ENCODE measurements around the gene ECPAS. TPM values are rescaled to one million over a fixed set of nuclear protein-coding genes. Genes with fewer than 3 reads are reported as not detected.

ECPAS gene
- total RNA-seq, 1 experiment from 2014 or later: 71.1 TPM

- Histone ChIP-seq H3K36me3 (ENCODE audit: control insufficient read depth in 1 of 2, insufficient read depth in 2 of 2, low read length in 2 of 2) (peaks cover 19 to 63% of the 10 kb centered on the region in 2 experiments; a peak in 3 of 4 replicates), H3K4me3 (replicated peaks in 1 of 2; ENCODE audit: low read depth in 1 of 2, low read length in 2 of 2) (no peak overlapping the region)
These were observed 70.2 kb downstream of the ECPAS start for GRCh38 chr9:111413996-111414395.

More at GRCh38 chr9:111413996-111414395, 70.2 kb downstream of the ECPAS start:
- Histone ChIP-seq H3K9ac (ENCODE audit: low read length) (no peak overlapping the region), H3K9me3 (ENCODE audit: control insufficient read depth in 1 of 2, insufficient read depth in 1 of 2, low read depth in 1 of 2, low read length in 2 of 2) (no peaks in the 10 kb centered on the region), H3K4me1 (ENCODE audit: control insufficient read depth in 1 of 2, insufficient read depth in 2 of 2, low read length in 2 of 2) (no peaks in the 10 kb centered on the region), H3K79me2 (ENCODE audit: insufficient read depth, low read length) (no peaks in the 10 kb centered on the region; the same call in 1 of the 2 replicates), H4K20me1 (ENCODE audit: insufficient read depth) (no peaks in the 10 kb centered on the region; the same call in 1 of the 2 replicates), H2AFZ (ENCODE audit: low read depth, low read length, poor library complexity, severe bottlenecking) (no peak overlapping the region), H3K4me2 (ENCODE audit: low read length) (no peak overlapping the region), H3K27me3 (ENCODE audit: insufficient read depth, low read length) (no peaks in the 10 kb centered on the region), H3K27ac (ENCODE audit: low read depth, low read length) (no peak overlapping the region), H3K9me2 (ENCODE audit: insufficient read depth) (no peaks in the 10 kb centered on the region)
- RAD21 ChIA-PET (ENCODE audit: low non-redundant PET in 1 of 2, low total read pairs in 2 of 2, uncharacterized antibody in 2 of 2, unreplicated experiment in 2 of 2): no interaction called here
- POLR2A ChIA-PET: no interaction called here
- intact Hi-C loops (cut with micrococcal nuclease): no loop called here
- no peak for TF ChIP-seq CTCF (IDR thresholded peaks at IDR 0.05 in 2 of 3, conservative IDR thresholded peaks at IDR 0.05 in 1 of 3; ENCODE audit: borderline replicate concordance in 1 of 3, insufficient read depth in 1 of 3, low read depth in 2 of 3, low read length in 2 of 3)
- TF ChIP-seq SRF (IDR thresholded peaks at IDR 0.05; ENCODE audit: low read depth): no peak
- TF ChIP-seq SP1 (IDR thresholded peaks at IDR 0.05; ENCODE audit: low read depth): no peak
- no peak for TF ChIP-seq RAD21 (IDR thresholded peaks at IDR 0.05; ENCODE audit: low read depth)
- TF ChIP-seq ATF3 (IDR thresholded peaks at IDR 0.05): no peak
- no peak for TF ChIP-seq ZFX (IDR thresholded peaks at IDR 0.05)
- TF ChIP-seq TCF7L2 (IDR thresholded peaks at IDR 0.05; ENCODE audit: borderline replicate concordance, extremely low read depth, insufficient read depth, insufficient read length): no peak
- no peak for TF ChIP-seq YY1 (IDR thresholded peaks at IDR 0.05; ENCODE audit: extremely low read depth, insufficient replicate concordance, low read depth, low read length)
- no peak for TF ChIP-seq MAX (IDR thresholded peaks at IDR 0.05)
- CTCF ChIA-PET: no interaction called here
- DNase-seq (ENCODE audit: low read depth, low spot score) (no peak), ATAC-seq (no peak)
- BruUV-seq (replicated peaks): no TSS peak

Measured in HCT116 (cell line).